Gastrocnemius medialis (tissue), 4 donors: ENCODE results near the gene CCDC187.

Source experiments
- CTCF ChIP-seq, 5 experiments: fragments of 450-650 bp in 3 of 5; fragments of 200-600 bp in 2 of 5; sonication (generic) in 2 of 5; IDR thresholded peaks in 4 of 5; conservative IDR thresholded peaks in 1 of 5; 1 replicate in 4 of 5; 2 replicates in 1 of 5; pipeline ENCODE4 v1.5.1; 2016 to 2019; ENCODE audit warnings: antibody characterized with exemption in 5 of 5, mild to moderate bottlenecking in 3 of 5, moderate library complexity in 3 of 5
- POLR2A ChIP-seq, 2 donors: fragments of 450-650 bp; IDR thresholded peaks; one replicate each; pipeline ENCODE4 v1.6.1; 2017; ENCODE audit warnings: antibody characterized with exemption in 2 of 2, mild to moderate bottlenecking in 2 of 2, moderate library complexity in 2 of 2

GRCh38 chr9:136306211-136307208, 2.6 kb upstream of the CCDC187 start:
- no peak for TF ChIP-seq CTCF (IDR thresholded peaks at IDR 0.05 in 4 of 5, conservative IDR thresholded peaks at IDR 0.05 in 1 of 5)
- TF ChIP-seq POLR2A (IDR thresholded peaks at IDR 0.05), result no peak
